Measurements from ENCODE around the gene MACF1.
"Not testable (repeated sequence)": the region's sequence is repeated elsewhere in the genome, so short reads cannot be mapped to it uniquely, and the experiment has no call there.

MACF1 gene

GRCh38 chr1:39425634-39426033 is 221.1 kb downstream of the MACF1 start:
- DNase-seq = no peak

DNA sequence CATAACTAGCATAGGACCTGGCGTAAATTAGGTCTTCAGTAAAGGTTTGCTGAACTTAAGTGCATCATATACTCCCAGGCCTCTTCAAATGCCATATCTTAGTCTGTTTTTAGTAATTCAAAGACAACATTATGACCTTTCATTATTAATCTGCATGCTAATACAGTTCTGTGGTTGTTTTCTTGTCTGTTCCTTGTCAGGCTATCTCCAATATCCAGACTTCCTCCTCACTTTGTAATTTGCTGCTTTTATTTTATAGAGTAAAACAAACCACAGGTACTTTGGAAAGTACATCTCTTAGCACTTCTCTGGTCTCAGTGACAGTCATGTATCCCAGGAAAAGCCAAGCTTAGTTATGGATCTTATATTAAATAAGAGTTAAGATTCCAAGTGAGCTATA is 221.9 kb downstream of the MACF1 start:
- no peak for DNase-seq

- DNase-seq = no peak
Measured at GRCh38 chr1:39427374-39427773, 222.9 kb downstream of the MACF1 start.

DNA sequence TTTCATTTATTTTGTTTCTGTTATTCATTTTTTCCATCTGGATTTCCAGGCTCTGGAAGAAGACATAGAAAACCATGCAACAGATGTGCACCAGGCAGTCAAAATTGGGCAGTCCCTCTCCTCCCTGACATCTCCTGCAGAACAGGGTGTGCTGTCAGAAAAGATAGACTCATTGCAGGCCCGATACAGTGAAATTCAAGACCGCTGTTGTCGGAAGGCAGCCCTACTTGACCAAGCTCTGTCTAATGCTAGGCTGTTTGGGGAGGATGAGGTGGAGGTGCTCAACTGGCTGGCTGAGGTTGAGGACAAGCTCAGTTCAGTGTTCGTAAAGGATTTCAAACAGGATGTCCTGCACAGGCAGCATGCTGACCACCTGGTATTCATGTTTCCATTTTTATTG is 223.4 kb downstream of the MACF1 start:
- DNase-seq = no peak

GRCh38 chr1:39431927-39432326 is 227.4 kb downstream of the MACF1 start:
- DNase-seq = no peak

- no peak for DNase-seq
Measured at GRCh38 chr1:39434797-39435395, 230.4 kb downstream of the MACF1 start.

DNA sequence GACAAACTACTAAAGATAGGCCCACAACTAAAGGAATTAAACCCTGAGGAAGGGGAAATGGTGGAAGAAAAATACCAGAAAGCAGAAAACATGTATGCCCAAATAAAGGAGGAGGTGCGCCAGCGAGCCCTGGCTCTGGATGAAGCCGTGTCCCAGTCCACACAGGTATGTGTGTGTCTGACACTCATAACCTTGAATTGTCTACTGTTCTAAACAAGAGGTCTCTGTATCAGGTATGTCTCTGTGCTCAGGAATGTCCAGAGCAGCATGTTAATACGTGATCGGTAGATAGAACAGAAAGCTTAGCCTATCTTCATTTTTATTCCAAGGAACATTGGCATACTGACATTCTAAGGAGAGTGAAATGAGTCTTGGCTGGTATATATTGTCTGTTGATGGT is 231.1 kb downstream of the MACF1 start:
- DNase-seq = no peak

DNA sequence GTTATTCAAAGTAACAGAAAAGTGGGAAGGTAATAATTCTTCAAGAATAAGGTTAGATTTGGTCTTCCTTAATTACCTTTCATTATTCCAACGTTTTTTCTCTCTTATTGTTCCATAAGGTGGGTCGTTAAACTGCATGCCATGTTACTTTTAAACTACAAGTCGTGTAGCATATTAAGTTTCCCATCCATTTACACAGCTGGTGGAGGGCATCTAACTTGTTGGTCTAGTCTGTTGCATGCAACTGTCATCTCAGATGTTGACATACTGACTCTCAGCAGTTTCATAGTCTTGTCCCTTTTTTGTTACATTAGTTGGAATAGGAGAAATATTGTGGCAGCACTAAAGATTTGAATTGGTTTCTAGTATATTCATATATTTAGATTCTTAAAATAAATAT is 232.3 kb downstream of the MACF1 start:
- DNase-seq = no peak

- DNase-seq = no peak
Measured at GRCh38 chr1:39438042-39438441, 233.5 kb downstream of the MACF1 start.

DNA sequence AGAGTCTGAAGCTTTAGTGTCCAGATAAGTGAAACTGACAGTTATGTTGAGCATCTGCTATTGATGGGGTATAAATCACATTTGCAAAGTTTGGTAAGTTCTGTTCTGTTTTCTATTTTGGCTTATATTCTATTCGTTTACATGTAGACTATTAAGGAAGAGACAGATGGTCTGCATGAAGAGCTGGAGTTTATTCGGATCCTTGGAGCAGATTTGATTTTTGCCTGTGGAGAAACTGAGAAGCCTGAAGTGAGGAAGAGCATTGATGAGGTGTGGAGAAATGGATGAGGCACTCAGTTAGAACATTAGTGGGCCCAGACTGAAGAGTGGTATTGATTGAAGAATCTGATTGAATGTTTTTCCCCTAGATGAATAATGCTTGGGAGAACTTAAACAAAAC is 236.4 kb downstream of the MACF1 start:
- DNase-seq = no peak

DNA sequence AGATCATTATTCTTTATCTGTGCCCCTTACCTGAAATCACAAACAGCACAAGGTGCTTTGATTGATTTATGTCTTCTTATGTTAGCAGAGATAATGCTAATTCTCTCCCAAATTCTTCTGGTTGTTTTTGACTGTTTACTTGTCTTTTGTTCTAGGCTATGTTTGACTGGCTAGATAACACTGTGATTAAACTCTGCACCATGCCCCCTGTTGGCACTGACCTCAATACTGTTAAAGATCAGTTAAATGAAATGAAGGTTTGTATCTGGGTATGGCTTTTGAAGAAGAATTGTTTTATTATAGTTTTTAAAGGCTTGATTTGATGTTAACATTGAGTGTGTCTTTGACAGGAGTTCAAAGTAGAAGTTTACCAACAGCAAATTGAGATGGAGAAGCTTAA is 237.3 kb downstream of the MACF1 start:
- no peak for DNase-seq

DNA sequence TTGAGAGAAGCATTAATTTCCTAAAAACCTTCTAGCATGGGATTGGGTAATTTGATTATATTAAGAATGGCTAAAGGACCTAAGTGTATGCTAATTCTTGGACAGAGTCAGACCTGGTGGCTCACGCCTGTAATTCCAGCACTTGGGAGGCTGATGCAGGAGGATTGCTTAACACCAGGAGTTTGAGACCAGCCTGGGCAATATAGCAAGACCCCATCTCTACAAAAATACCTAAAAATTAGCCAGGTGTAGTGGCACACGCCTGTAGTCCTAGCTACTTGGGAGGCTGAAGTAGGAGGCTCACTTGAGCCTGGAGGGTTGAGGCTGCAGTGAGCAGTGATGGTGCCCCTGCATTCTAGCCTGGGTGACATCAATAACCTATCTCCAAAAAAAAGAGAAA is 241.1 kb downstream of the MACF1 start:
- no peak for DNase-seq

DNA sequence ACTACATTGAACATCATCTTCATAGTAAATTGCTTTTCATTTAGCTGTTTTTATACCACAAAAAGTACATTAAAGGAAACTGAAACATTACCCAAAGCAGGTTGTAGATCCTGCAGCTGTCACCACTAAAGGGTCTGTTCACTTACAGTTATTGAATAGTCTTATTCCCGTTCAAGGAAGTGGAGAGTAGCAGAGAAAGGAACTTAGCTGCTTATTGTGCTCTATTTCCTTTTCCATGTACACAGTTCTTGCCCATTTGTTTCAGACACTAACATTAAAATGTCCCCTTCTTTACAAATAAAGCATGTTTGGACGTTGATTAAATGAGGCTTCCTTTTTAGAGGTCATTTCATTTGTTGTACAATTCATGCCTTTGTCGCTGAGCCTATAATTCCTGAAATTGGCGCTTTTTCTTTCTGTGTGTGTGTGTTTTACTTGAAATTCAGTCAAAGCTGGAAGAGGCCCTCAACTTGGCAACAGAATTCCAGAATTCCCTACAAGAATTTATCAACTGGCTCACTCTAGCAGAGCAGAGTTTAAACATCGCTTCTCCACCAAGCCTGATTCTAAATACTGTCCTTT is 242.6 kb downstream of the MACF1 start:
- no peak for DNase-seq

GRCh38 chr1:39450041-39450440 is 245.5 kb downstream of the MACF1 start:
- not testable (repeated sequence) for DNase-seq

DNA sequence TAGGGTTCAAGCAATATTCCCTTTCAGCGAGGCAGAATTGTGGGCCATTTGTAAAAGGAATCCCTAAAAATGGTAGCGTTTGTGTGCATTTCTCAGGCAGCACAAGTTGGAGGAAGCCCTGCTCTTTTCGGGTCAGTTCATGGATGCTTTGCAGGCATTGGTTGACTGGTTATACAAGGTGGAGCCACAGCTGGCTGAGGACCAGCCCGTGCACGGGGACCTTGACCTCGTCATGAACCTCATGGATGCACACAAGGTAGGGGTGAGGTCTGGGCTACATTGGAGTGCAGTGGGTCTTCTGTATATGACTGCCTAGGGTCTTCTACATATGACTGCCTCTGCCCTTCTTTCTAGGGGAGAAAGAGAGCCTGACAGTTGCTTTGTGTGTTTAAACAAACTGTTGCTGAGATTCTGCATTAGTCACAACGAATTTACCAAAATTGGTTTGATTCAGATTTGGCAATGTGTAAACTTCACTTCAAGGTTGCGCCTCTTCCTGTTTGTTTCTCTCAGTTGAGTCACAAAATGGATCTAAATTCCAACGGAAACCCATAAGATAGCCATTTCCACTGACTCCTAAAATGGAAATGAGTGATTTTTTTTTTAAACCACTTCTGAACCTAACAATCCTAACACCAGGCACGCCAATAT is 246.6 kb downstream of the MACF1 start:
- DNase-seq = no peak

GRCh38 chr1:39452081-39452480 is 247.6 kb downstream of the MACF1 start:
- no peak for DNase-seq

- DNase-seq = no peak
Measured at GRCh38 chr1:39452540-39452939, 248.0 kb downstream of the MACF1 start.

DNA sequence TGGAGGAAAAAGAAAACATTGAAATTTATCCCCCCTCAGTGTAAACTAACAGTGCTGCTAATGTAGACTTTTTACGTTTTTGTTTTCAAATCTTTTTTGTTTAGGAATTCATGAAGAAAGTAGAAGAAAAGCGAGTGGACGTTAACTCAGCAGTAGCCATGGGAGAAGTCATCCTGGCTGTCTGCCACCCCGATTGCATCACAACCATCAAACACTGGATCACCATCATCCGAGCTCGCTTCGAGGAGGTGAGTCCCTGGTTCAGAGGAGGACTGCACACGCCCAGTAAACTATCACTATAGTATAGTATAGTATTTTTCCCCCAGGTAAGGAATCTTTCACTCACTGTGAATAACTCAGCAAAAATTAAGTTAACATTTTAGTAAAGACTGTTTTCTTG is 249.1 kb downstream of the MACF1 start:
- DNase-seq = no peak

DNA sequence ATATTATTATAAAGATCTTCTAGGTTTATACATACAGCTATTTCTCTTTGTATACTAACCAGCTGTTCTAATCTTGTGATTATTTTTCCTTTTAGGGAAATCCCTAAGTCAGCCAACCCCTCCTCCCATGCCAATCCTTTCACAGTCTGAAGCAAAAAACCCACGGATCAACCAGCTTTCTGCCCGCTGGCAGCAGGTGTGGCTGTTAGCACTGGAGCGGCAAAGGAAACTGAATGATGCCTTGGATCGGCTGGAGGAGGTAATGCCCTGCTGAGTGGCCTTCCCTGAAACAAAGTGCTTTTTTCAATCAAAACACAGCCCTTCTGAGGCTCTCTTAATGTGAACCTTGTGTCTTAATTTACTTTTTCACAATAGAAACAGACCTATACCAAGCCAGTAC is 254.5 kb downstream of the MACF1 start:
- DNase-seq = no peak

- no peak for DNase-seq
Measured at GRCh38 chr1:39462074-39462473, 257.6 kb downstream of the MACF1 start.

GRCh38 chr1:39466413-39467107 is 262.1 kb downstream of the MACF1 start:
- DNase-seq = no peak

GRCh38 chr1:39467108-39467720 is 262.7 kb downstream of the MACF1 start:
- not testable (repeated sequence) for DNase-seq

DNA sequence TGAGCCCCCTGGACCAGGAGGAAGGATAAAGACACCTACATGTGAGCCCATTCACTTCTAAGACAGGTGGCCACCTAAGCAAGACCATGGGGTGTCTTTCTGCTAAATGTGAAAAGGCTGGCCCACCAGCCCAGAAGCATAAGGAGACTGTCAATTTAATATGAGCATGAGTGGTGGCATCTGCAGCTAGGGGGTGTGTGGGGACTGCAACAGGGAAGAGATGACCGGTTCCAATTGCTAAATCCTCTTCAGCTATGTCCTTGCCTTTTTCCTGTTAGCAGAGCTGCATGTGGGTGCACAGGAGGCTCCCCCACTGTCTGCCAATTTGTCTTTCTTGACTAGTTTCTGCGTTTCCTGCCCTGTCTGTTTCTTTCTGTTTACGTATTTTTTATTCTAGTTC is 264.7 kb downstream of the MACF1 start:
- no peak for DNase-seq

- DNase-seq = no peak
Measured at GRCh38 chr1:39470040-39470439, 265.5 kb downstream of the MACF1 start.

Data from activated CD4-positive, alpha-beta T cell treated with anti-CD3 and anti-CD28 coated beads, Interleukin-2, amount 50 U/mL, for 48 hours (primary cell).